Ovary (tissue), 9 donors: ENCODE results near the gene SLC1A1. TPM values are rescaled to one million over a fixed set of nuclear protein-coding genes. Genes with fewer than 3 reads are reported as not detected.
"Not testable (repeated sequence)": the region's sequence is repeated elsewhere in the genome, so short reads cannot be mapped to it uniquely, and the experiment has no call there.

Experiments
- DNase-seq, 5 donors: peaks; one replicate each; pipeline ENCODE4 v3.0.0-alpha.2; 2019 to 2020
- H3K27ac ChIP-seq, 2 donors: fragments of 200-600 bp; one replicate each; pipeline versions ENCODE4 v1.5.1 to v1.8.0; 2019 to 2022
- H3K27me3 ChIP-seq: fragments of 200-600 bp; one replicate; pipeline ENCODE4 v1.8.0; 2022
- H3K36me3 ChIP-seq: fragments of 200-600 bp; sonication (generic); one replicate; pipeline ENCODE4 v1.5.1; 2019
- H3K4me1 ChIP-seq: one replicate; pipeline ENCODE4 v1.8.1; 2013; ENCODE audit warnings: mild to moderate bottlenecking, moderate library complexity; ENCODE audit not compliant: insufficient read depth
- H3K4me3 ChIP-seq: fragments of 200-600 bp; sonication (generic); one replicate; pipeline ENCODE4 v1.5.1; 2017
- H3K9me3 ChIP-seq, 2 donors: fragments of 200-600 bp in 1 of 2; sonication (generic) in 1 of 2; one replicate each; pipeline versions ENCODE4 v1.5.1 to v1.8.1; 2013 to 2019; ENCODE audit warnings: mild to moderate bottlenecking in 1 of 2, moderate library complexity in 1 of 2
- CTCF ChIP-seq, 3 donors: fragments of 450-650 bp in 2 of 3; fragments of 200-600 bp in 1 of 3; IDR thresholded peaks; one replicate each; pipeline versions ENCODE4 v1.5.1 to v1.8.0; 2016 to 2022; ENCODE audit warnings: antibody characterized with exemption in 3 of 3, mild to moderate bottlenecking in 1 of 3
- EP300 ChIP-seq: sonication (generic); formaldehyde crosslinking; IDR thresholded peaks from one replicate; pipeline ENCODE4 v1.6.1; 2017; ENCODE audit warnings: antibody characterized with exemption
- POLR2A ChIP-seq: fragments of 450-650 bp; IDR thresholded peaks from one replicate; pipeline ENCODE4 v1.6.1; 2017; ENCODE audit warnings: antibody characterized with exemption, mild to moderate bottlenecking, moderate library complexity
- WGBS, 3 donors: extraction: QIAGEN DNeasy Blood & Tissue Kit in 1 of 3; methylation state at CpG; one replicate each; pipeline versions ENCODE4 v1.1.5 to v1.1.7; 2013 to 2017; 5-methylcytosine and 5-hydroxymethylcytosine counted together
- intact Hi-C, 4 donors: fragments of 100-400 bp; cut with DNase I; formaldehyde crosslinking; loops; one replicate each; pipeline versions ENCODE4 v1.11.0 to v1.15.1; 2022 to 2023
- polyA plus RNA-seq, 2 donors: library from polyadenylated mRNA; stranded (reverse); fragments of 200-250 nt in 1 of 2; fragments of 350-450 nt in 1 of 2; fragmentation: Illumina TruSeq in 1 of 2; extraction: RNeasy Lipid Tissue Mini Kit (QIAGEN cat#74804) in 1 of 2; gene quantifications; one replicate each; pipeline ENCODE4 v1.2.3, GENCODE V29; 2013 to 2014
- total RNA-seq, 7 donors: library from RNA; depleted of rRNA in 2 of 7; stranded (reverse); fragments of >200 nt in 2 of 7; fragmentation: NEBNext Ultra II Directional in 3 of 7; extraction: Animal tissue kit (Norgen Biotek cat#: 25700) in 3 of 7; gene quantifications; one replicate each; pipeline versions ENCODE4 v1.1.0 to v1.2.4, GENCODE V29; 2016 to 2023
- donor health status: DM: no; HTN: no; CAD: no; lungs with moderate emphysema.
- donor health status: DM: no; HTN: no; CAD: no.
- donor health status: Bipolar disorder and iron deficiency.
- donor health status: DM: yes; HTN: yes; CAD: no.
- donor health status: DM: no; HTN: no; CAD: no.
- donor health status: DM: yes; HTN: yes; CAD: no.

The SLC1A1 gene
- total and polyA plus RNA-seq, 9 donors = 0.76 to 3.1 (median 1.6) TPM

GRCh38 chr9:4533881-4534280 is 43.6 kb downstream of the SLC1A1 start:
- intact Hi-C loops, H3K4me1 ChIP-seq, H3K27ac ChIP-seq, H3K9me3 ChIP-seq, DNase-seq, H3K27me3 ChIP-seq, H3K4me3 ChIP-seq, H3K36me3 ChIP-seq: not testable (repeated sequence)
- 78 to 98% (median 92%) methylated on average over 1 to 2 of the region's 2 CpGs for WGBS, 3 donors

- H3K9me3 ChIP-seq, DNase-seq, H3K36me3 ChIP-seq, intact Hi-C loops, H3K4me3 ChIP-seq, H3K4me1 ChIP-seq, H3K27me3 ChIP-seq, H3K27ac ChIP-seq: not testable (repeated sequence)
- WGBS, 3 donors = 95 to 100% (median 96%) methylated on average over 1 of the region's 1 CpG
Observed at GRCh38 chr9:4536196-4536595, 45.9 kb downstream of the SLC1A1 start.

- Histone ChIP-seq H3K4me3 (no peak overlapping the region), H3K9me3 (no peaks in the 10 kb centered on the region), H3K27me3 (no peaks in the 10 kb centered on the region), H3K27ac (no peak overlapping the region), H3K4me1 (no peaks in the 10 kb centered on the region), H3K36me3 (no peaks in the 10 kb centered on the region)
- no peak for DNase-seq
- TF ChIP-seq CTCF (IDR thresholded peaks at IDR 0.05) (no peak), EP300 (no peak), POLR2A (no peak)
- WGBS, 3 donors = 97 to 100% (median 100%) methylated on average over 1 of the region's 1 CpG
- intact Hi-C loops = no loop called here
Observed at GRCh38 chr9:4537581-4537980, 47.3 kb downstream of the SLC1A1 start.

GRCh38 chr9:4538107-4538506 is 47.8 kb downstream of the SLC1A1 start:
- TF ChIP-seq CTCF (IDR thresholded peaks at IDR 0.05) (no peak), EP300 (no peak), POLR2A (no peak)
- Histone ChIP-seq H3K27ac (no peak overlapping the region), H3K4me3 (no peak overlapping the region), H3K4me1 (no peaks in the 10 kb centered on the region), H3K9me3 (no peaks in the 10 kb centered on the region), H3K27me3 (no peaks in the 10 kb centered on the region), H3K36me3 (no peaks in the 10 kb centered on the region)
- DNase-seq = no peak
- 88 to 95% (median 91%) methylated on average over 2 of the region's 2 CpGs for WGBS, 3 donors
- intact Hi-C loops = no loop called here

- Histone ChIP-seq H3K4me1 (no peaks in the 10 kb centered on the region), H3K4me3 (no peak overlapping the region), H3K9me3 (no peaks in the 10 kb centered on the region), H3K36me3 (no peaks in the 10 kb centered on the region), H3K27me3 (no peaks in the 10 kb centered on the region), H3K27ac (no peak overlapping the region)
- TF ChIP-seq EP300 (no peak), CTCF (IDR thresholded peaks at IDR 0.05) (no peak), POLR2A (no peak)
- intact Hi-C loops = no loop called here
- DNase-seq = no peak
- 72 to 82% (median 75%) methylated on average over 4 of the region's 4 CpGs for WGBS, 3 donors
Observed at GRCh38 chr9:4538621-4539020, 48.4 kb downstream of the SLC1A1 start.

GRCh38 chr9:4540425-4540824 is 50.2 kb downstream of the SLC1A1 start:
- intact Hi-C loops = no loop called here
- H3K27me3 ChIP-seq = no peaks in the 10 kb centered on the region
- no peak for TF ChIP-seq POLR2A
- TF ChIP-seq CTCF (IDR thresholded peaks at IDR 0.05) = no peak
- TF ChIP-seq EP300 = no peak
- no peak overlapping the region for H3K4me3 ChIP-seq
- H3K27ac ChIP-seq = no peak overlapping the region
- no peak for DNase-seq
- H3K36me3 ChIP-seq = no peaks in the 10 kb centered on the region
- 94 to 97% (median 95%) methylated on average over 8 of the region's 8 CpGs for WGBS, 3 donors
- no peaks in the 10 kb centered on the region for H3K9me3 ChIP-seq
- no peaks in the 10 kb centered on the region for H3K4me1 ChIP-seq
